Effector memory CD4-positive, alpha-beta T cell (primary cell): ENCODE data around the gene CAMK2D.

Experiments used
- DNase-seq, 3 donors: peaks; one replicate each; pipeline ENCODE4 v3.0.0-alpha.2; 2020
- H3K27ac ChIP-seq: 2 replicates; pipeline ENCODE4 v1.7.0; 2013; ENCODE audit warnings: mild to moderate bottlenecking, low read length, moderate library complexity; ENCODE audit not compliant: insufficient read depth, poor library complexity, severe bottlenecking
- H3K27me3 ChIP-seq: replicated peaks from 2 replicates; pipeline ENCODE4 v1.7.0; 2013; ENCODE audit warnings: mild to moderate bottlenecking, low read length; ENCODE audit not compliant: insufficient read depth, control insufficient read depth, poor library complexity, severe bottlenecking
- H3K36me3 ChIP-seq: 2 replicates; pipeline ENCODE4 v1.7.0; 2013; ENCODE audit warnings: mild to moderate bottlenecking, low read length, moderate library complexity; ENCODE audit not compliant: control insufficient read depth, insufficient read depth
- H3K4me1 ChIP-seq: 2 replicates; pipeline ENCODE4 v1.7.0; 2013; ENCODE audit warnings: low read length, mild to moderate bottlenecking; ENCODE audit not compliant: control insufficient read depth, insufficient read depth, poor library complexity, severe bottlenecking
- H3K4me3 ChIP-seq: 2 replicates; pipeline ENCODE4 v1.7.0; 2013; ENCODE audit warnings: low read length, low read depth, mild to moderate bottlenecking; ENCODE audit not compliant: insufficient read depth, poor library complexity, severe bottlenecking
- H3K9me3 ChIP-seq: 2 replicates; pipeline ENCODE4 v1.7.0; 2013; ENCODE audit warnings: mild to moderate bottlenecking, low read length, moderate library complexity; ENCODE audit not compliant: control insufficient read depth

The CAMK2D gene

DNA sequence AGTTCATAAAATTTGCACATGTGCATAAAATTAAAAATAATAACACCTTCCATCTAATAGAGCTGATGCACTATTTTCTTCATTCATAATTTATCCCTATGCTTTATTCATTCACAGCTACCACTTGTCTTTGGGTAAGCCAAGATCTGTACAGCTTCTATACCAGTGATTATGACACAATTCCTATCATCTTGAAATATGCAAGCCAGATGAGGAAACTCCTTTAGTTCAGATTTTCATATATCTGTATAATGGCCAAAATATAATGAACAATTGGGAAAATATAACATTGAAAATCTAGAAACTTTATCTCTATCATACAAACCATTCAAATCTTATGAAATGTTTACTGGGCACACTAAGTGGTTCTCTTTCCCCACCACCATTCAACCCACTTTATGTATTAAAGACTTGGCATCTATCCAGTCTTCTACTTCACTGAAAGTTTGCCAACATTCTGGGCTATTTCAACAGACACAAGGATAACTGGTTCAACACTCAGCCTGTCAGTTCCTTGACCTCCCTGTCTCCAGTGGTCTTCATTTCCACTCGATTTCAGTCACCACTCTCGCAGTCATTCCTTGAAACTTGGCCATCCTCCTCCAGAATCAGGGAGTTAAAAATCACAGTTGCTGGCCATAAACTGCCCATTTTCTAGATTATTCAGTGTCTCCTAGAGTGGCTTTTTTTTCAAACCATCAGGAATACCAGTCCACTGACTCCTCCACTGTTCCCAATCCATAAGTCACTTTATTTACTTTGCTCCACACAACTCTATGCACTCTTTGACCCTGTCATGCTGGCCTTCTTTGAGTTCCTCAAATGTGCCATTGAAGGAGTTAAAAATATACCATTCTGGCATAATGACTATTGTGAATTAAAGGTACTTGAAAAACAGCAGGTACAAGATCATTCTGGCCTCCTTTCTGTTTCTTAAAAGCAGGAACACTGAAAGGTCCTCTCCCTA, 85.5 kb downstream of the CAMK2D start:
- Histone ChIP-seq H3K4me1 (peaks cover 15% of the 10 kb centered on the region), H3K27ac (no peak overlapping the region), H3K36me3 (no peaks in the 10 kb centered on the region), H3K4me3 (no peak overlapping the region), H3K9me3 (no peaks in the 10 kb centered on the region), H3K27me3 (no peaks in the 10 kb centered on the region)
- DNase-seq, result no peak

GRCh38 chr4:113674733-113675132, 86.8 kb downstream of the CAMK2D start:
- Histone ChIP-seq H3K36me3 (peaks cover under 1% of the 10 kb centered on the region), H3K4me1 (peaks cover 15% of the 10 kb centered on the region), H3K27ac (no peak overlapping the region), H3K4me3 (no peak overlapping the region), H3K27me3 (no peaks in the 10 kb centered on the region), H3K9me3 (no peaks in the 10 kb centered on the region)
- DNase-seq, result no peak

- Histone ChIP-seq H3K9me3 (no peaks in the 10 kb centered on the region), H3K4me3 (no peak overlapping the region), H3K27me3 (no peaks in the 10 kb centered on the region), H3K36me3 (peaks cover 4% of the 10 kb centered on the region), H3K4me1 (peaks cover 15% of the 10 kb centered on the region), H3K27ac (no peak overlapping the region)
- no peak for DNase-seq
Observed at GRCh38 chr4:113674251-113674650, 87.3 kb downstream of the CAMK2D start.

GRCh38 chr4:113673450-113673849, 88.1 kb downstream of the CAMK2D start:
- Histone ChIP-seq H3K27ac (no peak overlapping the region), H3K27me3 (no peaks in the 10 kb centered on the region), H3K36me3 (peaks cover 4% of the 10 kb centered on the region), H3K4me1 (peaks cover 15% of the 10 kb centered on the region), H3K9me3 (no peaks in the 10 kb centered on the region), H3K4me3 (no peak overlapping the region)
- no peak for DNase-seq

DNA sequence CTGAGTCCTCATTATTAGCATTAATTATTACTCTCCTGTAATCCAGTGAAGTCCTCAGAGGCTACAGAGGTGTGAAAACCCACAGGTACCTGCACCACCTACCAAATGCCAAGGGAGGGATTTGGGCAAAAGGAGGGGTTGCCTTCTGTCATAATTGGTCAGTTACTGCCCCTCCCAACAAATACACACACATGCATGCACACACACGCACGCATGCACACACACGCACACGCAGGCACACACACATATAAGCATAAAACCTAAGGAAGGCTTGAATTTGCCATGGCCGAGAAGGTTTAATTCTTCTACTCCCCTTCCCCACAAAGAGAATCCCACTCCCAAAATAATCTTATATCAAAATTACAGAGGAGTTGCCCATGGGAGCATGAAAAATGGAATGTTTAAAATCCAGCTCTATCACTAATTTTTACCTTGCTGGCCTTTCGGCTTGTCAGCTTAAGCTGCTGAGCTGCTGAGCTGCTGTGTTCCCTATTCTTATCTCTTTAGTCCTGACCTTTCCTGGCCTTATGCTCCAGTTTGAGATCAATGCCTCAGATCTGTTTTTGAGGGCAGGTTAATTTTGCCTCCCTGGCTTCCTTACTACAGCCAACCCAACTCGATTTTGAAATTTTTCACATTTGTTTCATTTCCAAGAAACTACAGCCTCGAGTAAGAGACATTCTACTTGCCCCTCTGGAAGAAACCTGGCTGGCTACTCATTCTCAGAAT, 95.0 kb downstream of the CAMK2D start:
- no peaks in the 10 kb centered on the region for H3K9me3 ChIP-seq

GRCh38 chr4:113665036-113665435, 96.5 kb downstream of the CAMK2D start:
- Histone ChIP-seq H3K9me3 (no peaks in the 10 kb centered on the region), H3K4me1 (no peaks in the 10 kb centered on the region), H3K36me3 (peaks cover 4% of the 10 kb centered on the region), H3K27ac (no peak overlapping the region), H3K27me3 (no peaks in the 10 kb centered on the region), H3K4me3 (no peak overlapping the region)
- DNase-seq, result no peak

More for the DNA sequence above, 95.0 kb downstream of the CAMK2D start:
- H3K4me1 ChIP-seq, result no peaks in the 10 kb centered on the region
- H3K4me3 ChIP-seq, result no peak overlapping the region
- no peaks in the 10 kb centered on the region for H3K27me3 ChIP-seq
- peaks cover 4% of the 10 kb centered on the region for H3K36me3 ChIP-seq
- no peak for DNase-seq
- no peak overlapping the region for H3K27ac ChIP-seq

GRCh38 chr4:113662581-113662980, 99.0 kb downstream of the CAMK2D start:
- Histone ChIP-seq H3K27ac (no peak overlapping the region), H3K4me3 (no peak overlapping the region), H3K27me3 (no peaks in the 10 kb centered on the region), H3K4me1 (no peaks in the 10 kb centered on the region), H3K9me3 (no peaks in the 10 kb centered on the region), H3K36me3 (no peaks in the 10 kb centered on the region)
- no peak for DNase-seq

- Histone ChIP-seq H3K27ac (no peak overlapping the region), H3K36me3 (no peaks in the 10 kb centered on the region)
- no peak for DNase-seq
Observed at GRCh38 chr4:113659127-113659526, 102.4 kb downstream of the CAMK2D start.

DNA sequence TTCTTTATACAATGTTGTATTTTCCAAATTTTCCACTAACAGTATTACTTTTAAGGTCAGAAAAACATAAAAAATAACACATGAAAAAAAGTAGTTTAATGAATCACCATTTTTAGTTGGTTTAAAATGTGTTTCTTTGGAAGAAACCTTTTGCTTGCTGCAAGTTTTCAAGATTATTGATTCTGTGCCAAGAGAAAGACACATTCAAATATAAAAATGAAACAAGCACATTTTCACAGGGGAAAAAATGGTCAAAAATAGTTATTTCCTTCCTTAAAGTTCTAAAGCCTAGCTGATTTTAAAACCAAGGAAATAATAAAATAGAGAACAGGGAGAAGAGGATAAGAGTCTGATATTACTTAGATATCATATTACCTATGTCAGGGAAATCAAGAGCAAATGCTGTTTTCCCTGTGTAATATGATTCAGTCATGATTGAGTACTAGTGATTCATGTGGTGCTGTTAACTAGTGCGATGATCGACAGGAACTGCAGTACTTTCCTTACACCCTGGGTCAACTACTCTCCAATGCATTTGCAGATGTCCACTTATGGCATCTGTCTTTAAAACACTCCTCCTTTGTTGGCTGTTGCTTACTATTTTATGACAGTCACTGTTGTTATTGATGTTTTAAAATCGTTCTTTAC, 103.8 kb downstream of the CAMK2D start:
- no peak for DNase-seq
- Histone ChIP-seq H3K27ac (no peak overlapping the region), H3K36me3 (no peaks in the 10 kb centered on the region), H3K27me3 (no peaks in the 10 kb centered on the region), H3K4me1 (no peaks in the 10 kb centered on the region), H3K9me3 (no peaks in the 10 kb centered on the region), H3K4me3 (no peak overlapping the region)

More at GRCh38 chr4:113659127-113659526, 102.4 kb downstream of the CAMK2D start:
- Histone ChIP-seq H3K4me3 (no peak overlapping the region), H3K9me3 (no peaks in the 10 kb centered on the region), H3K4me1 (no peaks in the 10 kb centered on the region), H3K27me3 (no peaks in the 10 kb centered on the region)
